CD4-positive, alpha-beta T cell treated with Interleukin-15 for 4 hours (primary cell): ENCODE results near the gene TTC39C.

Source experiments
- DNase-seq: peaks from one replicate; pipeline ENCODE4 v3.0.0-alpha.2; 2020; ENCODE audit warnings: low spot score

Gene TTC39C

DNA sequence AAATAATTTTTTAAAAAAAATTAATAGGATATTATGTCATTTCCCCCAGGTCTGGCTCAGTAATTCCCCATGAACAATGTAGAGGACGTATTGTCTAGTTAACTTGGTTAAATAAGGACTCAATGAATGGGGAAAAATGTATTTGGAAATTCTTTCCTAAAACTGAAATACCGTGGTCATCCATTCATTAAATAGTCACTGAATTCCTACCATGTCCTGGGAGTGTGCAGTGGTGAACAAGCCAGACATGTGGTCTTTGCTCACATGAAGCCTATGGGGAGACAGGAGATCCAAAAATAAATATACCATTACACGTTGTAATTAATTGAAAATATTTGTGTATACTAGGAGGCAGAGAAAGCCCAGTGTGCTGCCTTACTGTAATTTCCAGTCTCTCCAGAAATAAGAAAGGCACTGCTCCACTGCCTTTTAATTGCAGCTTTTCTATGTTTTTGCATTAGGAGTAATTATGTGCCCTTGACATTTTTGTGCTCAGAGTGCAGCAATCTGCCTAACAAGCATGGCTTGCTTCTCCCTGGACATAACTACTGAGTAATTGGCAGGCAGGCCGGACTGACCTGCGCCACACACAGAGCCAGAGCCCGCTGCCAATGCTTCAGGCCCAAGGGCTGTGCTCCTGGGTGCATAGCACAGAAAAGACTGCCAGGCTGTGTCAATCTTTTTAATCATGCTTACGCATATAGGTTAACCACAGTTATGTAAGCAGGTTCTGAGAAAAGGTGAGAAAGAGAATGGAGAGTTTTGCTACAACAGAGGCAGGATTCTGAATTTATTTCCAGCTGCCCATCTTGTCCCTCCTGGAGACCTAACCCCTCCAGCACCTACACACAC, 22.2 kb upstream of the TTC39C start:
- peak; percentile 76 for DNase-seq

DNA sequence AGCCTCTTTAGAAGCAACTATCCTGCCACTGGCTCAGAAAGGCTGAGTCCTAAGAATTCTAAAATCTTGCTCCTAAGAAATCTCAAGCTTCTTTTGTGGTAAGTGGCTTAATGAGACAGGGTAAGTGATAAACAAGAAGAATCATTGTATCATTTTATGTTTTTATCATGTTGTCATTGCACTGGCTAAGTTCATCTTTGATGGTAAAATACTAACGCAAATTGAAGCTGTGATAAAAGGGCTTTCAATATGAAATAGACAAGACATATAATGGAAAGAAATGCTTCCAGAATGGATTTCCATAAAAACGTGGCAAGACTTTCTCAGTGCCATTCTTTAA, 21.6 kb upstream of the TTC39C start:
- no peak for DNase-seq

DNA sequence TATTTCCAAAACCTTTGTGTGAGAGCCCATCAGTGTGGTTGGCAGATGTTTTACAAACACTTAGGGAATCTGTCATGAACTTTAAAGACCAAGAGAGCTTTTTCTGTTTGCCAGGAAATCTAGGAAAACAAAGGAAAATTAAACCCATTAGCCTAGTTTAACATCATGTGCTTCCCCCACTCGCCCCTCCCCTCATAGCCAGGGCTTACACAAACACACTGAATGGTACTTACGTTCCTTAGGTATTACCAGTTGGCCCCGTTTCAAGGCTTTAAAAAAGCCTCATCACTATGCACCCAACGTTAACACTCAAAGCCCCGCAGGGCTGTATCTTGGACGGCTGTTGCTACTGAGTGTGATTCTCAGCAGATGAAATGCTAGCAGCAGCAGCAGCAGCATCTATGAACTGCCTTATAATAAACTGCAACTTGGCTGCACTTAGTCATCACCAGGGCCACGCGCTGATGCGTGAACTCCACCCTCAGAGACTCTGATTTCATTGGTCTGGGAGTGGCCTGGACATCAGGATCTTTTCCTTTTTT, 20.1 kb upstream of the TTC39C start:
- peak; percentile 68 for DNase-seq

DNA sequence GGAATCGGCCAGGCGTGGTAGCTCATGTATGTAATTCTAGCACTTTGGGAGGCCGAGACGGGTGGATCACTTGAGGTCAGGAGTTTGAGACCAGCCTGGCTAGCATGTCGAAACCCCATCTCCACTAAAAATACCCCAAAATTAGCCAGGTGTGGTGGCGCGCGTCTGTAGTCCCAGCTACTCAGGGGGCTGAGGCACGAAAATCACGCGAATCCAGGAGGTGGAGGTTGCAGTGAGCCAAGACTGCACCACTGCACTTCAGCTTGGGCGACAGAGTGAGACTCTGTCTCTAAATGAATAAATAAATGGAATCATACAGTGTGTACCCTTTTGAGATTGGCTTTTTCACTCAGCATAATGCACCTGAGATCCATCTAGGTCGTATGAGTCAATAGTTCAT, 19.4 kb upstream of the TTC39C start:
- no peak for DNase-seq

DNA sequence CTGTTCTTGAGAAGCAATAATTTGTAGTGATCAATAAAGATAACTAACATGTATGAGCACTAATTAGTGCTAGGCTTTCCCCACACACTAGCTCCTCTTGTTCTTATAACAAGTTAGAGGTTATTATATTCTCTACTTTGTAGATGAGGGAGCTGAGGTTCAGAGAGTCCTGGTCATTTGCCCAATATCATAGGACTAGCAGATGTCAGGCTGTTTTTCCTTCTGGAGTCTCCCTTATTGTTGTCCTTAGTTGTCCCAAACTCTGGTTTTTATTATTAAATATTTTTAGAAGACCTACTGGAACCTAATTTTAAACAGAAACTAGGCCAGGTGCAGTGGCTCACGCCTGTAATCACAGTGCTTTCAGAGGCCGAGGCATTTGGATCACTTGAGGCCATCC, 16.5 kb upstream of the TTC39C start:
- no peak for DNase-seq

DNA sequence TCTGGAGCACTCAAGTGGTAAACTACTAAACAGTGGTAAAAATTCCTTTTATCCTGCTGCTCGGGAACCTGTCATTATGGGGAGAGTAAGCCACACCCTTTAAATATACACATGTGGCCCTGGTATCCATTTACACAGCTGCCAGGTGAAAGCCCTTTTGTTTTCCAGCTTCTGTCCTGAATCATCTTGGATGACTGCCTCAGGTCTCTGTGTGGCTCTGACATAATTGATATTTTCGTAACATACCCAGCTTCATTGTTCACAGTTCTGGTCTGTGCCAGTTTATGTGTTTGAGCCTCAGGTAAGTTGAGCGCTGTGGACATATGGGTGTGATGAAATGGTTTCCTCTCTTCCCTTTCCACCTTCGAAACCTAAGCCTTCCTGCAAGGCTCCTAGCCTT, 15.7 kb upstream of the TTC39C start:
- DNase-seq = no peak

DNA sequence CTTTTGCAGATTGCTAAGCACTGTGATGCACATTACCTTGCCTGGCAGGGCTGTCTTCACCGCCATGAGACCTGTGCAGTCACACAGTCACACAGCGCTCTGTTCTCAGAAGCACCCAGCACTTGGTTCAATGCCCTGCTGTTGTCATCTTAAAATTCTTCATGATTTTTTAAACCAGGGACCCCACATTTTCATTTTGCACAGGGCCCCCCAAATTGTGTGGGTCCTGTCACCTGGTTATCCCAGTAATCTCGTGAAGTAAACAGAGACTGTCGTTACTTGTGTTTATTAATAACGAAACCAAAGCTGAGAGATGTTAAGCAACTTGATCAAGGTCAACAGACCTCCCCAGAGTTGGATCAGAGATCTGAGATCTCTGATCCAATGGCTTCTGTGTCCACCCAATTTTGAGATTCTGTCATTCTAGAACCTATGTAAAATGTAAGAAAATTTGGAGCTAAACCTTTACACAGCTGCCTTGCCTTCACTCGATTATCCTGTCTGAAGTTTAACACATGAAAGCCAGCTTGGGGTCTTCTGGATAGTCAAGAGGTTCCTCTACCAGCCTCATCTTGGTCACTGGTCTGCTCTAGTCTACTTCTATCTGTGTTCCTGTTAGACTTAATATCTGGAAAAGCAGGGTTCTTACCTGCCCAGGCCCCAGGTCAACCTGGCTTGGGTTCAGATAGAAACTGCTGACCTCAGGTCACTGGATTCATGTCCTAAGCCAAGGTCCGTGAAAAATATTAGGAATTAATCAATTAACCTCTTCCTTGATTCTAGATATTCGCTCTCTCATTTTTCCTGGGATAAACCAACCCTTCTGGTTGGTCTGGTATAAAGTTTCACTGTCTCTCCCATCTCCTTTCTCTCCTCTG, 13.7 kb upstream of the TTC39C start:
- DNase-seq = peak; percentile 53

DNA sequence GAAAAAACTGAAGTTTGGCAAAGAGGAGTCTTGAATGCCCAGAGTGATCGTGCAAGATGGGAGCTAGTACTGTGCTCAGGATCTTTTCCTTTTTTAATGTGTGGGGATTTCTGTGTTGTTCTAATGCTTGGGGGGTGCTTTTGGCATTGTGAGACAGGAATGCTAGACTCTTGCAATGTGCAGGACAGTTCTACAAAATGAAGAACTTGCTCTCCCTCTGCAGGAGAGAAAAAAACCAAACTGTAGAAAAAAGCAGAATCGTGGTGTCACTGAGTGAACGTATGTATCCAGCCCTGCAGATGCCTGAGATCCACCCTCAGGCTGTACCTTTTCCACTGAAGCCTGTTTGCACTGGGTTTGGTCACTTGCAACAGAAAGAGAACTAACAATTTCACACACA, 12.1 kb upstream of the TTC39C start:
- no peak for DNase-seq

DNA sequence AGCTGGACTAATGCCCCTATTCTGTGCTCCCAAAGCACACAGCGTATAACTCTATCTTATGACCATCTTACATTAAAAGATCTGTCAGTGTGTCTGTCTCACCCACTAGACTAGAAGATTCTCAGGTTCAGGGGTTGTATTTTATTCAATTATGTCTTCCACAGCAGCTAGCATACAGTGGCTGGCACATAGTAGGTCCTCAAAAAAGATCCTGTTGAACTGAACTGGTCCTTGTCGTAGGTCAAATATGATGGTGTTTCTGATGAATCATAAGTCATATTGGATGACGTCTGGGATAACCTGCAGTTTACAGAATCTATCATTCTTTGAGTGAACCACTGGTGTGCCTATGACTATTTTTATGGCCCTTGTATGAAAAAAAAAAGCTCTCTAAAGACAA, 11.3 kb upstream of the TTC39C start:
- DNase-seq = no peak

DNA sequence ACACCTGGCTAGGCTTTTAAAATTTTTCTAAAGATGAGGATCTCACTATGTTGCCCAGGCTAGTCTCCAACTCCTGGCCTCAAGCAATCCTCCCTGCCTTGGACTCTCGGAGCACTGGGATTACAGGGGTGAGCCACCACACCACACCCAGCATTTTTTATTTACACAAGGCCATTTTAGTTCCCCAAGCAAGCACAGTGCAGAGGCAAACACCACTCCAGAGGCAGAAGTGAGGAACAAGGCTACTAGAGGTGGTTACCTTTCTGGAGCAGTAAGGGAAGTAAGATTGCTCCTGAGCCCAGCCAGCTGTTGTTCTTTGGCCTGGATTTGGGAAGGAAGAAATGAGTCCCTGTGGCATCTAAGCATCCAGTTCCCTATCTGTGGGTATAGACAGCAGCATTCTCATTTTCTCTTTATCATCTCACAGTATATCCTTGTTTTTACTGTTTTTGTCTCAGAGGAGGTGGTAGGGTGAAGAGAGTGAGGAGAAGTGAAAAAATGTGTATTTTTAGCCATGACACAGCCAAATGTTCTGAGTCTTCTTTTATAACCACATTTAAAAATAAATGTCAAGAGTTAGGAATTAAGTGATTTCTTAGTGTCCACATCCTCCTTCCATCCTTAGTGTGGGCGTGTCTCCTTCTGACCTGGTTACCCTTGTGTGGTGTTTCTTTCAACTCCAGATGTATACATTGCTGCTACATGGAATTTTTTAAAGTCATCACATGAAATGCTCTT, 10.5 kb upstream of the TTC39C start:
- DNase-seq = no peak

DNA sequence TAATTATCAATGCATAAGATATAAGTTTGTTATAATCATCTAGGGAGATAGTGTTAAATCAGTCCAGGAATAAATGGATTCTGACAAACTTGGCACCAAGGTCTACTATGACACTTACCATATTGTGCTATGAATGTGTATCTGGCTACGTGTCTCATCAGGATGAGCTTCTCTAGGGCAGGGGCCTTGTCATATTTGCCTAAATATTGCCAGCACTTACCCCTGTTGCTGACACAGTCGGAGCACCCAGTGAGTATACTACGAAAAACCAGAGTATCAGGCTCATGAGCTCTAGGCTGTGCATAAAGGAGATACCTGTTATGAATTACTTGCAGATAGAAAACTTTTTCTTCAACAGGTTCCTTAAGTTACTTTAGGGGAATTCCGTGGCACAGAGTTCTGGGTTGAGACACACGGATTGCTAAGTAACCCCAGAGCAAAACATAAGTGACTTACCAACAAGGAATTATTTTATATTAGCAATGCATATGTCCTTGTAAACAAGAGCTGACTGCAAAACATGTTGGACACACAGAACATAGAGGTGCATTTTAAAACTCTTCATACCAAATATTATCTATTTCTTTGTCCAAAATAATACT, 7.7 kb upstream of the TTC39C start:
- DNase-seq = peak; percentile 52

DNA sequence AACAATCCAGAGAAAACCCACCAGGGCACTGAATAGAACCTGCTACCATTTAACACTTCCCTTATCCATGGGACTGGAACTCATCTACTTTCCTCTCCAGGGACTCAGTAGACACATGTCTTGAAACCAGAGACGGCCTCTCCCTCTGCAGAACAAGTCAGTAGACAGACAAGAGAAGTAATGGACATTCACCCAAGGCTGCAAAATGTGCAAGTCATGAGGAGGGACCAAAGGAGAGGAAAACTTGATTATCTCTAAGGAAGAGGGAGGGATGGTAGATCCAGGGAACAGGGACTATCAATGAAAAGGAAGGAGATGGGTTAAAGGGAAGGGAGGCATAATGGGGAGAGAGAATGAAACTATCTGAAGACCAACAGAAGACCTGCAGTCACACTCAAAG, 5.3 kb upstream of the TTC39C start:
- no peak for DNase-seq

DNA sequence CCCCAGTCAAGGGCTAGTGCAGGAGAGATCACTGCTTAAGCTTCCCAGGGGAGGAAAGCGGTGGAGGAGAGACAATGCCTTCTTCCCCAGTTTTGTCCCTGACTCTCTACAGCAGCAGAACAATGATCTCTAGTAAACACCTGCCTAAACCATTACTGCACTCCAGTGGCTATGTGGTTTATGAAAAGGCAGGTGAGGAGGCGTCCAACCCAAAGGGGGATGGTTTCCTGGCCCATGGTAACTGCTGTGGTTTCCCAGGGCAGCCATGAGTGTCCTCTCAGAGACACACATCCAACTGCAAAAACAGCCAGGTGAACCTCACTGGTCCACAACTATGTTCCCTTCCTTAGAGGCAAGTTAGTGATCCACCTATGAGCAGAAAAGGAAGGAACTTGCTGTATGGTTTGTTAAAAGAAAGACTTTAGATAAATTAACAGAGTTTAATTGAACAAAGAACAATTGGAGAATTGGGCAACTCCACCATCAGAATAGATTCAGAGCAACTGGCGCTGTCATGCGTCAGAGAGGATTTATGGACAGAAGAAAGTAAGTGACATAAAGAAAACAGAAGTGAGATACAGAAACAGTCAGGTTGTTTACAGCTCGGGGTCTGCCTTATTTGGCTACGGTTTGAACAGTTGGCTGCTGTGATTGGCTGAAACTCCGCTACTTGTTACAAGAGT, 4.8 kb upstream of the TTC39C start:
- DNase-seq = peak; percentile 53

DNA sequence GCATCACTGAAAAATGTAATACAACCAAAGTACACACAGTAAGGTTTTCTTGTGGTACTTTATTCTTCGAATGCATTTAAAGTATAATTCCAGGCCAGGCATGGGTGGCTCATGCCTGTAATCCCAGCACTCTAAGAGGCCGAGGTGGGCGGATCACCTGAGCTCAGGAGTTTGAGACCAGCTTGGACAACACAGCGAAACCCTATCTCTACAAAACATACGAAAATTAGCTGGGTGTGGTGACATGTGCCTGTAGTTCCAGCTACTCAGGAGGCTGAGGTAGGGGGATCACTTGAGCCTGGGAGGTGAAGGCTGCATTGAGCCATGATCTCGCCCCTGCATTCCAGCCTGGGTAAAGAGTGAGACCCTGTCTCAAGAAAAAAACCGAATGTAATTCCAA, 3.9 kb upstream of the TTC39C start:
- DNase-seq = no peak

DNA sequence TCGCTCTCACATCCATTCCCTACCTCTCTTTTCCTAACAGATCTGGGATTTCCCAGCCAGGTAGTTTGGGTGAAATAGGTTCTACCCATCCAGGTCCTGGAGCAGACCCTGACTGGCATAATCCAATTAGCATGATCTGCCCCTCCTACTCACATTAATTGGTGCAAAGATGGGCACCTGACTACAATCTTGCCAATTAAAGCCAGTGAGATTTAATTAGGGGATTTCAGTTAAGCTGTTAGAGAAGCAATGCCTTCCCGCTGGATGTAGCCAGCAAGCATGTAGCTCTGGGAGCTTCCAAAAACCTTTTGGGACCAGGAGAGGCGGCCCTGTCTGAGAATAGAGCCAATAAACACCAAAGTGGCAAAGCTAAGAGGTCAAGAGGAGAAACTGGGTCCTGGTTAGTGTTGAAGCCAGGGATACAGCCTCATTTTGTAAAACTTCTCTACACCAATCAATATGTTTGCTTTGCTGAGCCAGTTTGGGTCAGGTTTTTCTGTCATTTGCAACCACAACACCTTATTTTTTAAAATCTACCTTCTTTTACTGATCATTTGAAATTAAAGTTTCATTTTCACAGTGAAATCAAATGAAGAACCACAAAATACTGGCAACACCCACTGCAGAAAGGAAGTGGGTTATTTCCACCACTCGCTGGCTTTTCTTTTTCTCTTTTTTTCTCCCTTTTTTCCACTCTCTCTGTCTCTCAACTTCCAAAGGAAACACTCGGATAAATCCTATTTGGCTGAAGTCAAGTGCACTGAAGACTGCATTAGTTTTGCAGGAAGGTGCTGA, 3.2 kb upstream of the TTC39C start:
- peak; percentile 61 for DNase-seq

DNA sequence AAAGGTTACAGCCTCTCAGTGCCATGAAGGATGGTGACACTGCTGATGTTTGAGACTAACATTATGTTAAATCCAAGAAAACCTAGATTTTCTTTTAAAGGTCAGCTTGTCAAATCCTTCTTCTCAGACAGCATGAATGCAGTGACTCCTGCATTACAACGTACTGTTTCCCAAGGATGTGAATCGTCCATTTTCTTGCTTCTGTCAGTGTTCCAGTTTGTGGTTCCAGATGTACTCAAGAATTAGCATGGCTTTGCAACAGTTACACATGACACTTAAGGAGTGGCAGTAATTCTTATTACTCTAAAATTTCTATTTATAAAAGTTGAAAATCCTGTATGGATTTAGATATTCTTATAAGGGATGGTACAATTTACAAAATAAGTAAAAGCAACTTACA, 1.5 kb upstream of the TTC39C start:
- no peak for DNase-seq

DNA sequence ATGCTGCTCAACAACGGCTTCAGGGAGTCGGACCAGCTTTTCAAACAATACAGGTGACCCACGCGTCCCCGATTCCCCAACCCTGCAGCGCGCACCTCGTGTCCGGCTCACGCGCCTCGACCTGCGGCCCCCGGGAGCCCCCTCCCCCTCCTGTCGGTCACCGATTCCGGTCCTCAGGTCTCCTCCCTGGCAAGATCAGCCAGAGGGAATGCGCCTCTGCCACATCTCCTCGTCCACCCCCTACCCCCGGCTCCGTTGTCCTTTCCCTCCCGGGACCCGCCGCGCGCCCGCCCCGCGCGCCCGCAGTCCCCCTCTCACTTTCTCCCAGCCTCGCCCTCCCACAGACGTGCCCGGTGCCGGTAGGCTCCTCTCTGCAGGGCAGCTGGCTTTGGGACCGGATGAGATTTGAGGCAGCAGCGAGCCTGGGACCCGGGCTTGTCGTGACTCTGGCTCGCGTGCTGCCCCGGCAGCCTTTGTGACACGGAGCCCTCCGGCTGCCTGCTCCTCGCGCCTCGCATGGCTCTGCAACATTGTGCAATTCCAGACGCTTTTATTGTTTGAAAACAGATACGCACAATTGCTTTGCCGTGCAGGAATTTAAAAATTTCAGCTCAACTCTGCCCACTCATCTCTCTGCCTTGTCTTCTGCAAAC, 558 bp downstream of the TTC39C start:
- peak; percentile 39 for DNase-seq

DNA sequence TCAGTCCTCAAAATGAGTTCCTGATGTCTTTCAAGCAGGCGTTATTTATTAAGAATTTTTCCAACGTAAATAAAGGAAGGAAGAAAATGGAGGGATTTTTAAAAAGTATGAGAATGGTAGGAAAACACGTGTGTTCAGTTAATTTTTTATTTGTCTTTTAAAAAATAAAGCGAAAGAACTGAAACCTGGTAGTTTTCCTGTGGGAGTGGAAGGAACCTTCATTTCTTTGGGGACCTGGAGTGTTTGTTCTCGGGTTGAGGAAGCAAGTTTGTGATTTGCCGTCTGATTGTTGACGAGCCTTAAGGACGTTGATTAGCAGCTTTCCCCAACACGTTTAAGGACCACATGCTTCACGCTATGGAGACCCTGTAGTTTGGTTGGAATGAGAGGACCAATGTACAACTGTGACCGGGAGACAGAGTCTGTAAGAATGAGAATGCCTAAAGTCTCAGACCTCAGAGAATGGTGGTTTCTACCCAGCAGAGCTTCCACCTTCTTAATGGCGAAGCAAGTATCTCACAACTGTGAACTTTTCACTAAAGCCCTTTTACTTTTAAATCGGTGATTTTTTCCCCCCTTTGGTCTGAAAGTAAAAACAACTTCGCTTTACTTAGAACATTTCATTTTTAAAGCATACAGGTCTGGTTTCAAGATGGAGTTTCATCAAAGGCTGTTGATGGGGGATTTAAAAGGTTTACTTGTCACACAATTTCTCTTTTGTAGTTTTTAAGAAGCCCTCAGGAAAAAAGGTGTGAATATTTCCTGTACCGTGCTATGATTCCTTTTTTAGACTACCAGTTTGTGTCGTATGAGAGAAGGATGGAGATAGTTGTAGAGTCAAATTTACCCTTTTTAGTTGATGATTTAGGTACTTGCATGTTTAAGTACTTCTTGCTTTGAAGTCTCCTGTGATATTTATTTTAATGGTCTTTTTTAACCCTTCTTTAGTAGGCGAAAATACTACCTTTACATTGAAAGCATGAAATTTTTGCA, 1.4 kb downstream of the TTC39C start:
- DNase-seq = no peak

DNA sequence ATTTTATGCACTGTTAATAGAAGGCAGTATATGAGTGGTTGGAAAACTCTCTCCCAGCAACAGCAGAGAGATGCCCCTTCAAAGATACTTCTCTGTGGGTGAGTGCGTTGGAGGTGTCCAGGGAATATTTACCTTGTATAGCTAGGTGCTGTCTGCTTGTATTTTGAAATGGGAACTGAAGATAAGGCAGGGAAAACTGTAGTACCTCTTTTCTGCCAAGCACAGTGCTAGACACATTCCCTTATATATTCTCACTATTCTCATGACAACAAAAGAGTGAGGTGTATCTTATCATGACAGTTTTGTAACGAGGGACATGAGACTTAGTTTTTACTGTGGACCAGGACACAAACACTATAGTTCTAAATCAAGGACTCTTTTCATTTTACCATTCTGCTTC, 2.1 kb downstream of the TTC39C start:
- no peak for DNase-seq
